PFSK-1 (cell line): ENCODE measurements around the gene GDI1.
A peak's percentile ranks its signal among the peaks of the same experiment; 100 is the strongest.

ENCODE experiments used
- FOXP2 ChIP-seq: optimal IDR thresholded peaks from 2 replicates; pipeline ENCODE3; 2011; ENCODE audit warnings: borderline replicate concordance, control low read depth, inconsistent platforms; ENCODE audit not compliant: insufficient read depth; ENCODE audit errors: extremely low read length, extremely low read depth
- POLR2AphosphoS5 ChIP-seq: IDR thresholded peaks from 2 replicates; pipeline ENCODE4 v1.6.1; 2012; ENCODE audit warnings: low read depth, mild to moderate bottlenecking, control low read depth, low read length, moderate library complexity
- SIN3A ChIP-seq: IDR thresholded peaks from 2 replicates; pipeline ENCODE4 v1.6.1; 2012; ENCODE audit warnings: mild to moderate bottlenecking, low read length, moderate library complexity, borderline replicate concordance; ENCODE audit not compliant: insufficient read depth
- TAF1 ChIP-seq: IDR thresholded peaks from 2 replicates; pipeline ENCODE4 v1.6.1; 2012; ENCODE audit warnings: low read length, control low read depth, borderline replicate concordance; ENCODE audit not compliant: insufficient read depth
- TF ChIP-seq, protein P1 (sequence below), 2 experiments: IDR thresholded peaks; 2 replicates each; pipeline versions ENCODE4 v1.6.1 to v1.8.0; 2011 to 2012; ENCODE audit warnings: low read depth in 2 of 2, low read length in 2 of 2, control low read depth in 1 of 2, inconsistent platforms in 1 of 2, mild to moderate bottlenecking in 1 of 2, moderate library complexity in 1 of 2; ENCODE audit not compliant: insufficient read depth in 1 of 2

GDI1 gene

GRCh38 chrX:154458116-154458953, 21.4 kb downstream of the GDI1 start, which contains the start of gene PLXNA3:
Gene PLXNA3, plus strand, starts transcription at chrX:154458281. Its CDS starts 1,903 bp downstream, at chrX:154460184.
- TF ChIP-seq SIN3A (no peak), TAF1 (0 out of 2 replicates have a peak, but pooled peaks have one; percentile 47), FOXP2 (no peak), POLR2AphosphoS5 (no peak)
- TF ChIP-seq, protein P1, sequence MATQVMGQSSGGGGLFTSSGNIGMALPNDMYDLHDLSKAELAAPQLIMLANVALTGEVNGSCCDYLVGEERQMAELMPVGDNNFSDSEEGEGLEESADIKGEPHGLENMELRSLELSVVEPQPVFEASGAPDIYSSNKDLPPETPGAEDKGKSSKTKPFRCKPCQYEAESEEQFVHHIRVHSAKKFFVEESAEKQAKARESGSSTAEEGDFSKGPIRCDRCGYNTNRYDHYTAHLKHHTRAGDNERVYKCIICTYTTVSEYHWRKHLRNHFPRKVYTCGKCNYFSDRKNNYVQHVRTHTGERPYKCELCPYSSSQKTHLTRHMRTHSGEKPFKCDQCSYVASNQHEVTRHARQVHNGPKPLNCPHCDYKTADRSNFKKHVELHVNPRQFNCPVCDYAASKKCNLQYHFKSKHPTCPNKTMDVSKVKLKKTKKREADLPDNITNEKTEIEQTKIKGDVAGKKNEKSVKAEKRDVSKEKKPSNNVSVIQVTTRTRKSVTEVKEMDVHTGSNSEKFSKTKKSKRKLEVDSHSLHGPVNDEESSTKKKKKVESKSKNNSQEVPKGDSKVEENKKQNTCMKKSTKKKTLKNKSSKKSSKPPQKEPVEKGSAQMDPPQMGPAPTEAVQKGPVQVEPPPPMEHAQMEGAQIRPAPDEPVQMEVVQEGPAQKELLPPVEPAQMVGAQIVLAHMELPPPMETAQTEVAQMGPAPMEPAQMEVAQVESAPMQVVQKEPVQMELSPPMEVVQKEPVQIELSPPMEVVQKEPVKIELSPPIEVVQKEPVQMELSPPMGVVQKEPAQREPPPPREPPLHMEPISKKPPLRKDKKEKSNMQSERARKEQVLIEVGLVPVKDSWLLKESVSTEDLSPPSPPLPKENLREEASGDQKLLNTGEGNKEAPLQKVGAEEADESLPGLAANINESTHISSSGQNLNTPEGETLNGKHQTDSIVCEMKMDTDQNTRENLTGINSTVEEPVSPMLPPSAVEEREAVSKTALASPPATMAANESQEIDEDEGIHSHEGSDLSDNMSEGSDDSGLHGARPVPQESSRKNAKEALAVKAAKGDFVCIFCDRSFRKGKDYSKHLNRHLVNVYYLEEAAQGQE (IDR thresholded peaks at IDR 0.05; ENCODE audit: insufficient read depth in 1 of 2, low read depth in 2 of 2, low read length in 2 of 2): no peak

DNA sequence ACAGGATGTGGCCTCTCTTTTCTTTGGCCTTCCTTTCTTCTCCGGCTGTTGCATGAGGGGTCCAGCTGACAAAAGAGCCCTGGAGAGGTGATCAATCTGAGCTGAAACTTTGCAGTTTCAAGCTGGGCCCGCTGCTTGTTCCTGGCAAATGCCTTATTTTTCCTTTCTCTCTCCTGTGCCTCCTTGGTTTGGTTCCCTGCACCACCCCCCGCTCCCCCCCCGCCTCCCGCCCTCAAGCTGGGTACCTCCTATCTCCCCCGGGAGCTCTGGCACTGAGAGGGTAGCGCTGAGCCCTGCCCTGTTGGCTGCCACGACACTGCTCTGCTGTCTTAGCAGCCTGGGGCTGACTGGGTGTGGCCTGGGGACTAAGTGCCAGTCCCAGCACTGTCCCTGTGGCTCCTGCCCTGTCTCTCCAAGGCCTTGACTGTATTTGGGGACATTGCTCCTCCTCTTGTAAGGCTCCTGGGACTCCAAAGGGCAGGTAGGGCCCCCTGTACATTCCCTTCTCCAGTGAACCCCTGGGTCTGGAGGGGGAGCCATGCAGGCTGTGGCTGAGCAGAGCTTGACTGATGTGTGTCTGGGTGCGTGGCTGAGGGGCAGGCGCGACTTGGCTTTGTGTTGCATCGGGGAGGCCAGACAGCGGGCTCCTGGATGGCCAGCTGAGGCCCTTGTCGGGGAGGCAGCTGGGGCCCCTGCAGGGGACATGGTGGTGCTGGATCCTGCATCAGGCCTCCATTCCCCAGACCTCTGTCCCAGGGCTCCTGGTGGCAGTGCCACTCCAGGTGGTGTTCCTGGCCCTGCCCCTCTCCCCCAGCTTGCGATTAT, 22.2 kb downstream of the GDI1 start:
- no peak for TF ChIP-seq FOXP2
- TF ChIP-seq TAF1: no peak
- TF ChIP-seq, protein P1 (IDR thresholded peaks at IDR 0.05; ENCODE audit: insufficient read depth in 1 of 2, low read depth in 2 of 2, low read length in 2 of 2): no peak
- TF ChIP-seq POLR2AphosphoS5: no peak
- no peak for TF ChIP-seq SIN3A

DNA sequence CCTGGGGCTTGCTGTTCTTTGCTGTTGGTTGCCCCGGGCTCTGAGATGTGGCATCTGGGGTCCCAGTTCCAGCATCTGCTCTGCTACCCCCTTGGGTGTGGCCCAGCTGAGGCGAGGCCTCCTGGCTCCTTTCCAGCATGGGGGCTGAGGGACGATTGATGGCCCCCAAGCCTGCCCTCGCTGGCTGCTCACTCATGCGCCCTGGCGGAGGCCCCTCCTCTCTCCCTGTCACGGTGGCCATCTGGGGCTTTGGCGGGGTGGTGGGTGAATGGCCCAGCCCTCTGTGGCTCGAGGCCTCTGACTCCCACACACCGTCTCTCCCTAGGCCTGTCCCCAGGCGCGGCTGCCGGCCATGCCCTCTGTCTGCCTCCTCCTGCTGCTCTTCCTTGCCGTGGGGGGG, 22.9 kb downstream of the GDI1 start:
- TF ChIP-seq TAF1 (no peak), FOXP2 (no peak), SIN3A (no peak), POLR2AphosphoS5 (no peak)
- TF ChIP-seq, protein P1 (IDR thresholded peaks at IDR 0.05; ENCODE audit: insufficient read depth in 1 of 2, low read depth in 2 of 2, low read length in 2 of 2): no peak

GRCh38 chrX:154460326-154460725, 23.4 kb downstream of the GDI1 start:
- no peak for TF ChIP-seq POLR2AphosphoS5
- TF ChIP-seq, protein P1 (IDR thresholded peaks at IDR 0.05; ENCODE audit: insufficient read depth in 1 of 2, low read depth in 2 of 2, low read length in 2 of 2): no peak
- no peak for TF ChIP-seq FOXP2
- no peak for TF ChIP-seq SIN3A
- TF ChIP-seq TAF1: no peak
